ENCODE data around the gene ZDHHC12.

ZDHHC12 gene

DNA sequence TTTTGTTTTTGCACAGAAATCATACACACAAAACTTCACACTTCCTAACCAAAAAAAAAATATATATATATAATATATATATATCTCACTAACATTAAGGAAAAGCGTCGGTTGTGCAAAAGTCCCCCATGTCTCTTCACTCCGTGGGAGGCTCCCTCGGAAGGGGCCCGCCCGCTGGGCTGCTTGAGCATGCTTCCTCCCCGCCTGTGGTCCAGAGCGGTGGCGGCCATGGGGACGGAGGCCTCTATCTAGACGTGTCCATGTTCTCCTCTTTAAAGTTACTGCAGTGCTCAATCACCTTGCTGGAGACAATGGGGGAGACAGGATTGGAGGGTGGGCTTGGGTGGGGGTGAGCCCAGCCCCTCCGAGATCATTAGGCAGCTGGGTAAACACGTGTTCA lies 7.2 kb upstream of the ZDHHC12 start:
- in situ Hi-C loops (cut with MboI; ENCODE audit: low sequenced_read_pairs), result loop anchor here (25.0 kb wide), 1 partner anchor 206 kb away; the partner anchor contains the start of genes DOLK and NUP188

DNA sequence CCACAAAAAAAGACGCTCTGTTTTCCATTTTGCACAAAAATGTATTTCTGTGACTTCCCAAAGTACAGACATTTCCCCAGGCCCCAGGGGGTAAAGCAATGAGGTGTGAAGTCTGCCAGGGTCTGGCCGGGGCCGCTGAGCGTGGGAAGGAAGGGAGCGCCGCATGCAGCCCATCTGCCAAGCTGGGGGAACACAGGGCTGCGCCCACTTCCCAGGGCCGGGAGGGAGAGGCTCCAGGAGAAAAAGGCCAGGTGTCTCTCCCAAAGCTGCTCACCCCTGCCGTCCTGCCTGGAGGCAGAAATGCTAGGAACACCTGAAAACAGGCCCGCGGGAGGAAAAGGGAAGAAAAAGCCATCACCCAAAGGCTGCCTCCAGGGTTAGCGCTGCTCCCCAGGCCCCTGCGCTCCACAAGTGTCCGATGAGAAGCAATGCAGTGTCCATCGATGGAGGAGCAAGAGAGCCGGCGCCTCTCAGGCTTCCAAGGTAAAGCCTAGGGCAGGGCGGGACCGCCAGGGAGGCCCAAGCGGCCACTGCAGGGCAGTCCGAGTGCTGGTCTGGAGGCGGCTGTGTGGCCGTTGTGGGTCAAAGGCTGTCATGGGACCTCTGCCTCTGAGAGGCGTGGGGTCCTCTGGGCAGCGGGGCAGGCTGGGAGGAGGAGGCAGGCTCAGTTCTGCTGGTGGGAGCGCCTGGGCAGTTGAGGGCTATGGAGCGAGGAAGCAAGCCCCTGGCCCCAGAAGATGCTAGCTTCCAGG lies 6.0 kb upstream of the ZDHHC12 start:
- in situ Hi-C loops (cut with MboI; ENCODE audit: low sequenced_read_pairs), result loop anchor here (25.0 kb wide), 1 partner anchor 207 kb away; the partner anchor contains the start of genes DOLK and NUP188

DNA sequence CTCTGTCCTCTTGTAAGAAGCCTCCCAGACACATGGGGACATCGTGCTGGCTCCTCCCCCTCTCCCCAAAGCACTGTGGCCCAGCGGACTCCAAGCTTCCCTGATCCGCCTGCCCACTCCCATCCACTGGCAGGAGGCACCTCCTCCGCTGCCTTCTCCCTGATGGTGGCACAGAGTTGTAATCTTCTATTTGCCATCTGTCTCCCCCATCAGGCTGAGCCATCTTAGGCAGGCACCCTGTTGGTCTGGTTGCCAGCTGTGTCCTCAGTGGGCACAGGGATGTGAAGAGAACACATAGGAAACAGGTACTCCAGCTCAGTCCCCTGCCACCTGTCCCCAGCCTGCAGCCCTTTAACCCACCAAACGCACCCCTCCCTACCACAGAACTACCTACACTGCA lies 5.4 kb upstream of the ZDHHC12 start:
- in situ Hi-C loops (cut with MboI; ENCODE audit: low sequenced_read_pairs), result loop anchor here (25.0 kb wide), 1 partner anchor 208 kb away; the partner anchor contains the start of genes DOLK and NUP188

DNA sequence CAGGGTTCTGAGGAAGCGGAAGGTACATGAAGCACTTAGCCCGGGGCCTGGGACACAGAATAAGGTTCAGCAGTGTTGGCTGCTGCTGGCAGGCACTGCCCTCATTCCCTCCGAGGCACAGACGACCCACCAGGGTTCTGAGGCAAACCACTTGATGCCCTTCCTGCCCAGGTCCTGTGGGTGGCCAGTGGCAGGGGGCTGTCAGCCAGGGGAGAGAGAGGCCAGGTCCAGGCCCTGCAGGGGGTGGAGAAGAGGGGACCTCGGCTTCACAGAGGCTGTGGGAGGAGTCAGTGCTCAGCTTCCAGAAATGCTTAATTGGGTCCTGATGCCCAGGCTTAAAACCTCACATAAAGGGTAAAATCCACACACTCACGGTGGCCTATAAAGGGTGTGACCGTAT lies 4.4 kb upstream of the ZDHHC12 start:
- in situ Hi-C loops (cut with MboI; ENCODE audit: low sequenced_read_pairs), result loop anchor here (25.0 kb wide), 1 partner anchor 209 kb away; the partner anchor contains the start of genes DOLK and NUP188

DNA sequence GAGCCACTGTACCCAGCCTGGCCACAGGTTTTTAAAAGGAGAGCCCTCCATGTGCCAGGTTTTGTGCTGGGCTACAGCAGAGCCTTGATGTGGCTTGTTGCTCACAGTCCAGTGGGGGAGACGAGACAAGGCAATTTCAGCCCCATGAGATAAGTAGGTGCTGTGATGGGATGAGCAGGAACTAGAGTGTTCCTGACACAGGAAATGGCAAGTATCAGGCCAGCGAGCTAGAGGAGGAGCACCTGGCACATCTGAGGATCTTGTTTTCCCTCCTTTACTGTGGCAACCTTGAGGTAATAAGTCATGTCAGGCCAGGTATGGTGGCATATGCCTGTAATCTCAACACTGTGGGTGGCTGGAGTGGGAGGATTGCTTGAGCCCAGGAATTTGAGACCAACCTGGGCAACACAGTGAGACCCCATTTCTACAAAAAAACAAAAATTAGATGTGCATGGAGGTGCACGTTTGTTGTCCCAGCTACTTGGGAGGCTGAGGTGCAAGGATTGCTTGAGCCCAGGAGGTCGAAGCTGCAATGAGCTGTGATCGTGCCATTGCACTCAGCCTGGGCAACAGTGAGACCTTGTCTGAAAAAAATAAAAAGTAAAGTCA lies 3.8 kb upstream of the ZDHHC12 start:
- in situ Hi-C loops (cut with MboI; ENCODE audit: low sequenced_read_pairs), result loop anchor here (25.0 kb wide), 1 partner anchor 210 kb away; the partner anchor contains the start of genes DOLK and NUP188

DNA sequence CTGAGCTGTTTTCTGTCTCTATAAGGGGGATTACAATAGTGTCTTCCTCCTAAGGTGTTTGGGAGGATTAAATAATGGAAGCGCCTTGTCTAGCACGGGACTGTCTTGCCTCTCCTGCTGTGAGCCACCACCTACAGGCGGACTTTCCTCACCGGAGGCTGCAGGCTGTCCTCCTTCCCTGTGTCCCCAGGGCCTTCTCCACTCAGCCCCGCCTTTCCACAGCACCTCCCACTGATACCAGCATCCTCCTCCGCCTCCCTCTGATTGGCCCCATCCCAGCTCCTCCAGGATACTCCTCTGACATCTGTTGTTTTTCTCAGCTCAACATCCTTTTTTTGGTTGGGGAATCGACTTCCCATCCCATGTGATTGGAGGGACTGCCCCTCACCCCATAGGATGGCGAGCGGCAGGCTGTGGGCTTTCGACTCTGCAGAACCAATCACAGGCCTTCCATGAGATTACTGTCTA lies 851 bp upstream of the ZDHHC12 start:
- in situ Hi-C loops (cut with MboI; ENCODE audit: low sequenced_read_pairs), result loop anchor here (25.0 kb wide), 1 partner anchor 213 kb away; the partner anchor contains the start of genes DOLK and NUP188

DNA sequence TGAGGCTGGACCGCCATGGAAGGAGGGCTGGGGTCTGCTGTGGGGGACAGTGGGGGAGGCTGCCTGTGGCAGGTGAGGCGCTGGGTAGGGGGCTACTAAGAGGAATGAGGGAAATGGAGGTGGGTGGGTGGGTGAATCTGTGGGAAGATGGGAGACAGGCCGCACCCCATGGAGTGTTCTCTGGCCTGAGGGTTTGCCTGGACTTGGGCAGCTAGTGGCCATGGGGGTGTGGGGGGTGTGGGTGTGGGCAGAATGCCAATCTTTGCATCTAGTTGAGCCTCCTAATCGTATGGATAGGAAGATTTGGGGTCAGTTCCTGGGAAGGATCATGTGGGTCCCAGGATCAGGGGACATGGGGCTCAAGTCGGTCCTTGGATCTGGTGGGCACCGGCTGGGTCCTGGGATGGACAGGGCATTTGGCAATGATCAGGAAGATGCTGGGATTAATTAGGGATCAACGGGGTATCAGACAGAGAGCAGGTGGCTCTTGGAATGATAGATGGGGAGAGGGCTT lies 518 bp downstream of the ZDHHC12 start:
- in situ Hi-C loops (cut with MboI; ENCODE audit: low sequenced_read_pairs), result no loop called here

DNA sequence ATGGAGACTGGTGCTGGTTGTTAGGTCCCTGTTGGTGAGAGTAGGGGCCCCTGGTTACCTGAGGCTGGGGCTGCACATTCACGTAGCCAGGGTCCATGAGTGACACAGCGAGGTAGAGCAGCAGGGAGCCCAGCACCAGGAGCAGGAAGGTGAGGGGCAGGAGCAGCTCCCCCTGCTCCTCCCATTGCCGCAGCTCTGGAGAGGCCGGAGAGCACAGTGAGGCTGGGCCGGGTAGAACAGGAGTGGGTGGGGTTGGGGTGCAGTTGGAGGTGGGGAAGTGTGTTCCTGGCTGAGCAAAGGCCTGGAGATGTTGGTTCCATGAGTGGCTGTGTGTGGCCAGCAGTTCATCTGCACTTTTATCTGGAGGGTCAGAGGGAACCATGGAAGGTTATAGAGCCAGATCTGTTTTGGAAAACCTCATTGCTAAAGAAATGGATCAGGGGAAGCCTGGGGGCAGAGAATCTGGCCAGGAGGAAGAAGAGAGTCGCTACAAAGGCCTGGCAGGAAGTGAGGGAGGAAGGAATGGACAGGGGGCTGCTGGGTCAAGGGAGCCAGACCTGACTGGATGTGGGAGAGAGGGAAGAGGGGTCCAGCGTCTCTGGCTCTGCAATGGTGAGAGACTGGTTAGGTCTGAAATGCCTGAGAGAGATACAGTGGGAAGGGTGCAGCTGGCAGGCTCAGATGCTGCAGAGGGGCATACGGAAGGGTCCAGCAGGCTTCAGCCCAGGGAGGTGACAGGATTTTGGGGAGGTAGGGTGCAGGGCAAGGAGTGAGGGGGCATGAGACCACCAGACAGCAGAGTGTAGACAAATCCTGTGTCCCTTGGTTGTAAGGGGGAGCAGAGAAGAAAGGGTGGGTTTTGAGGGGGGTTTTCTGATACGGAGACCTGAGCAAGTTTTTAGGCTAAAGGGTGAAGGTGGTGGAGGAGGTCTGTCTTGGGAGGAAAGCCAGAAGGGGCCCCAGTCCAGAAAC lies 1.3 kb downstream of the ZDHHC12 start:
- in situ Hi-C loops (cut with MboI; ENCODE audit: low sequenced_read_pairs), result no loop called here

DNA sequence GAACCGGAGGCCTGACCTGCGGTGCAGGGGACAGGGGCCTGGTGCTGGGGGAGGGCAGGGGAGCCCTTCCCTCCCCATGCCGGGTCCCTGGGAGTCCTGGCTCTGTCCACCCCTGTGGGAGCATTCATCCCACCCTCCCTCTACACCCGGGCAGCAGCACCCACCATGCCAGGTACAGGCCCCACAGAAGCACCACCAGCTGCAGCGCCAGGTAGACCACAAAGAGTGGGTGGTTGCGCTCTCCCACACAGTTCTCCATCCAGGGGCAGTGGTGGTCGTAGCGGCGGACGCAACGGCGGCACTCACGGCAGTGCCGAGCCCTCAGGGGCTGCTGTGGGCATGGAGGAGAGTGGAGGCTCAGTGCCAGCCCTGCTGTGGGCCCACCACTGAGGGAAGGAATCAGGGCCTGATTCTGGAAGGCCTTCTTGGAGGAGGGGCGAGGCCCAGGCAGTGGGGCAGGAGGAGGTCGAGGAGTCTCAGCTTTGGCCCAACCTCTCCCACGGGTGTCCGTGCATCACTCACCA lies 2.4 kb downstream of the ZDHHC12 start:
- in situ Hi-C loops (cut with MboI; ENCODE audit: low sequenced_read_pairs), result no loop called here

DNA sequence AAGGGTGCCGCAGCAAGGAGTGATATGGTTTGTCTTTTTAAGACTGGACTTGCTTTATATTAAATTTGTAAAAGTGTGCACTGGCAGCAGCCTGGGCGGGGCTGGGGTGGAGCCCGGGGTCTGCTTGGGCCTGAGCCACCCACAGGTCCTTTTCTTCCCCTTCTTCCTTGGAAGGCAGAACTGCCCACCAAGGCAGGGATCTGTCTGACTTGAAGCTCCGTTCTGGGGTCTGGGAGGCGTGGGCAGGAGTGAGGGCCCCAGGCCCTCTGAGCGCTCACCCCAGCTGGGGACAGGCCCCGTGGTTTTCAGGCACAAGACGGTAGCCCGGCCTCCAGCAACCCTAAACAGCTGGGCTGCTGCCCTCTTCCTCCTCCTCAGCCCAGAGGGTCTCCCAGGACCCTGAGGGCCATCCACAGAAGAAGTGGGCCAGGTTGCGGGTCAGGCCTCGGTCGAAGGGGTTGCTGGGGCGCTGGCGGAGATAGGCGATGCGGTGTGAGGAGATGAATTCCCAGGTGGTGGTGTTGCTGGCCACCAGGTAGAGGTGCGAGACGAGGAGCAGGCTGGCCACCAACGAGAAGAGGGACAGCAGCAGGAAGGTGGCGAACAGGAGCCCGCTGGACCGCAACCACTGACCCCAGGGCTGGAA lies 3.0 kb downstream of the ZDHHC12 start:
- in situ Hi-C loops (cut with MboI; ENCODE audit: low sequenced_read_pairs), result no loop called here

DNA sequence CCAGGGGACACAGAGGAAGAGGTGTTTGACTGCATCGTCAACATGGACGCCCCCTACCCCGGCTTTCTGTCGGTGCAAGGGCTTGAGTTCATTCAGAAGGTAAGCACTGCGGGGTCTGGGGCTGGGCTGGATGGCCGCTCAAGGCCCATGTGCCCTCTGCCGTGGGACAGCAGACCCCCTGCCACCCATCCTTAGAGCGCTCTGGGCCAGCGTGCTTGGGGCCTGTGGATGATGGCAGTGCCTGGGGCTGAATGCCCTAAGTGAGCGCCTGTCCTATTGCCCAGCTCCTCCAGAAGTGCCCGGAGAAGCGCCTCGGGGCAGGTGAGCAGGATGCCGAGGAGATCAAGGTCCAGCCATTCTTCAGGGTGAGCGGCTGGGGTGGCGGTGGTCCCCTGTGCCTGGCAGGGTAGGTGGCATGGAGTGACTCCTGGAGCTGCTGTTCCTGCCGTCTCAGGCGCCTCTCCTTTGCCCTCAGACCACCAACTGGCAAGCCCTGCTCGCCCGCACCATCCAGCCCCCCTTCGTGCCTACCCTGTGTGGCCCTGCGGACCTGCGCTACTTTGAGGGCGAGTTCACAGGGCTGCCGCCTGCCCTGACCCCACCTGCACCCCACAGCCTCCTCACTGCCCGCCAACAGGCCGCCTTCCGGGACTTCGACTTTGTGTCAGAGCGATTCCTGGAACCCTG lies 3.9 kb downstream of the ZDHHC12 start:
- in situ Hi-C loops (cut with MboI; ENCODE audit: low sequenced_read_pairs), result no loop called here

DNA sequence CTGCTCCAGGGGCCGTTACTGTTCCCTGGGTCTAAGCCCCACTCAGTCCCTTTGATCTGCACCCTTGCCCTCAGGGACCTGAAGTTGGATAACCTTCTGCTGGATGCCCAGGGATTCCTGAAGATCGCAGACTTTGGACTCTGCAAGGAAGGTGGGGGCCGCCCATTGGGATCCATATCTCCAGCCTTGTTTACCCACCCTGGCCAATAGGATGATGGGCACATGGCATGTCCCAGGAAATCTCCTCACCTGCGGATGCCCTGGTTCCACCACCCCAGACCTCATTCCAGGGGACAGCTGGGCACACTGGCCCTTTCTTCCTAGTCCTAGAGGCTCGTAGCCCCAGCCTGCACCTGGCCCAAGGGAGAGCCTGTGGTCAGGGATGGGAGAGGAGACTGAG lies 5.5 kb downstream of the ZDHHC12 start:
- in situ Hi-C loops (cut with MboI; ENCODE audit: low sequenced_read_pairs), result no loop called here

DNA sequence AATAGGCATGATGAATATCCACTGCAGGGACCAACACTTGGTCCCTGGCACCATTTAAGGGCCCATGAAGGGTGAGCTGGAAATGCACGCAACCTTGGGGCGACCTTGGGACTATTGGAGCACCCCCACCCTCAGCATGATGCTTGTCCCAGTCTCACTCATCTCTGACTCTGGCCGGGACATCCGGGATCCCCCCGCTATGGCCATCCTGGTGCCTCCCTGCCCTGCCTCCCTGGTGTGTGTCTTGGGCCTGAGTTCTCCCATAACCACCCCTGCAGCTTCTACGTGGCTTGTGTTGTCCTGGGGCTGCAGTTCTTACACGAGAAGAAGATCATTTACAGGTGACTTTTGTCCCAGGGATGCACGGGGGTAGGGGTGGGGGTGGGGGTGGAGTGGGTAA lies 5.9 kb downstream of the ZDHHC12 start:
- in situ Hi-C loops (cut with MboI; ENCODE audit: low sequenced_read_pairs), result no loop called here

DNA sequence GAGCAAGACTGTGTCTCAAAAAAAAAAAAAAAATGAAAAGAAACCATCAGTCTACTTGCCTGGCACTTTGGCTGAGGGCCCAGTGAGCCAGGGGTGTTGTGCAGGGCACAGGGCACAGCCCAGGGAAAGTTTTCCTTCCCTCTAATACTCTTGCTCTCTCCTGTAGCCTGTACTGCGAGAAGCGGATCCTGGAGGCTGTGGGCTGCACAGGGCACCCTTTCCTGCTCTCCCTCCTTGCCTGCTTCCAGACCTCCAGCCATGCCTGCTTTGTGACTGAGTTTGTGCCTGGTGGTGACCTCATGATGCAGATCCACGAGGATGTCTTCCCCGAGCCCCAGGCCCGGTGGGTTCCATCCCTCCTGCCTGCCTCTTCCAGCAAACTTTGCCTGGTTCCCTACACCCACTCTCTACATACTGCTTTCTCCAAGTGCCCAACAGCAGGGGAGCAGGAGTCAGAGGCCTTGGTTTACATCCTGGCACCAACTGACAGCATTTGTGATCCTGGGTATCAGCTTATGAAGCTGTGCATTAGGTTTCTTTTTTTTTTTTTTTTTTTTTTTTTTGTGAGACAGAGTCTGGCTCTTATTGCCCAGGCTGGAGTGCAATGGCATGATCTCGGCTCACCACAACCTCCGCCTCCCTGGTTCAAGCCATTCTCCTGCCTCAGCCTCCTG lies 7.2 kb downstream of the ZDHHC12 start:
- in situ Hi-C loops (cut with MboI; ENCODE audit: low sequenced_read_pairs), result no loop called here

DNA sequence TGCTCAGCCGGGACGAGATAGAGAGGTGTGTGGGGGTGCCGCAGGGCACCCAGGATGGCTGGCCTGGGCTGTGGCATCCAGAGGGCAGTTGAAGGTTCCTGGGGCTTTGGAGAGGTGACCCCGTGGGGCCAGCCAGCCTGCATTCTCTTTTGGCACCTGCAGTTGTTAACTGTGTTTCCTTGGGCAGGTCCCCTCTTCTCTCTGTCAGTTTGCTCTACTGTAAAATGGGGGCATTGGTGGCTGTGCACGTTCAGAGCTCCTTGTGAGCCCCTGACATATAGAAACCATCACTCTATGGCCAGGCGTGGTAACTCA lies 8.5 kb downstream of the ZDHHC12 start:
- in situ Hi-C loops (cut with MboI; ENCODE audit: low sequenced_read_pairs), result no loop called here

DNA sequence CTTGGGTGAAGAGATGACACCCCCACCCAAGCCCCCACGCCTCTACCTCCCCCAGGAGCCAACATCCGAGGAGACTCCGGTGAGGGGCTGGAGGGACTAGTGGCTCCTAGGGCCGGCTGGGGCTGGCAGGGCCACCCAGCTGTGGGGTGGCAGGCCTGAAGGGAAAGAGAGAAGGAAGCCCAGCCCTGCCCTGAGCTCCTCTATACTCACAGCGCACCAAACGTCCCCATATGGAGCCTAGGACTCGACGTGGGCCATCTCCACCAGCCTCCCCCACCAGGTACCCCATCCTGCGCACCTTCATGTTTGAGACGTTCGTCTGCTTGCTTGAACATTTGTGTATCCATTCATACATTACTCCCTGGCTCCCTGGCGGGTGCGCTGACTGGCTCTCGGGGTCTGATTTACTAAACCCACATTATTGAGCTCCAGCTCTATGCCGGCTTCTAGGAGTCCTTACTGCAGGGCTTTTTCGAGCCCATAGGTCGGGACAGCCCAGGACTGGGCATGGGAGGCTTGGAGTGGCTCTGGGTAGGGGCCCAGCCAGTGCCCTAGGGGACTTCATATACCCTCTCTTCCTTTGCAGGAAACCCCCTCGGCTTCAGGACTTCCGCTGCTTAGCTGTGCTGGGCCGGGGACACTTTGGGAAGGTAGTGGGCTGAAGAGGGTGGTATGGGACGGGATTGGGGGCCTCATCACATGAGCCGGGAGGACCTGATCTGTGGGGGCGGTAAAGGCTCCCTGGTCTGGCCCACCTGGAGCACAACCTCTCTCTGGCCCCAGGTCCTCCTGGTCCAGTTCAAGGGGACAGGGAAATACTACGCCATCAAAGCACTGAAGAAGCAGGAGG lies 9.1 kb downstream of the ZDHHC12 start:
- in situ Hi-C loops (cut with MboI; ENCODE audit: low sequenced_read_pairs), result no loop called here

DNA sequence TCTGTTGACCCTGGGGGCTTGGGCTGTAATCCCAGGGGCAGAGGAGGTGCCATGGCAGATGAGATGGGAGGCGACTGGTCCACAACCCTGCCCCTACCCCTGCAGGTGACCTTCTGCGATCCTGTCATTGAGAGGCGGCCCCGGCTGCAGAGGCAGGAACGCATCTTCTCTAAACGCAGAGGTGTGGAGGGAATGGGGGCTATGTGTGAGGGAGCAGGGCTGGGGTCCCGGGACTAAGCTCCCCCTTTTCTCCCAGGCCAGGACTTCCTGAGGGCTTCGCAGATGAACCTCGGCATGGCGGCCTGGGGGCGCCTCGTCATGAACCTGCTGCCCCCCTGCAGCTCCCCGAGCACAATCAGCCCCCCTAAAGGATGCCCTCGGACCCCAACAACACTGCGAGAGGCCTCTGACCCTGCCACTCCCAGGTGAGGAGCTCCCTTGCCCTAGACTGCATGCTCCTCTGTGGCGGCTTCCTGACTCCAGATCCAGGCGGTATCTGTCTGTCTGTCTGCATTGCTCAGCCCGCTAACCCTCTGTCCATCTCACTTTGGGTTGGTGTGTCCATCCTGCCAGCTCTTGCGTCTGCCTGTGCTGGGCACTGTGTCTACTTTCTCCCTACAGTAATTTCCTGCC lies 9.9 kb downstream of the ZDHHC12 start:
- in situ Hi-C loops (cut with MboI; ENCODE audit: low sequenced_read_pairs), result no loop called here

DNA sequence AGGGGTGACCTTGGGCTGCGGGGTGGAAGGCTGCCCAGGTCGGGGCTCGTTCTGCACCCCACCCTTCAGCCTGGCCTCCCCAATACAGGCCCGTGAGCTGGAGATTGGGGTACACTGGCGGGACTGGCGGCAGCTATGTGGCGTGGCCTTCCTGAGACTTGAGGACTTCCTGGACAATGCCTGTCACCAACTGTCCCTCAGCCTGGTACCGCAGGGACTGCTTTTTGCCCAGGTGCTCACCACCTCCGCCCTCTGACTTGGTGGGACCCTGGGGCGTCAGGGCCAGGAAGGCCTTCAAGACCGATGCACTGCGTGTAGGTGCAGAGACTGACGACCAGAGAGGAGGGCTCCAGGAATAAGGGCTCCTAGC lies 10.5 kb downstream of the ZDHHC12 start:
- in situ Hi-C loops (cut with MboI; ENCODE audit: low sequenced_read_pairs), result no loop called here

Measured in HL-60/S4 (cell line).